Head of caudate nucleus (tissue), 42 donors: ENCODE data around the gene EFHC1.

Source experiments
- DNase-seq, 42 donors: peaks; one replicate each; pipeline versions ENCODE4 v3.0.0 to v3.0.0-alpha.2; 2020 to 2021; ENCODE audit warnings: mixed read lengths in 7 of 42
- intact Hi-C: fragments of 100-400 bp; cut with DNase I; formaldehyde crosslinking; loops from one replicate; pipeline ENCODE4 v1.15.0; 2022

The EFHC1 gene

DNA sequence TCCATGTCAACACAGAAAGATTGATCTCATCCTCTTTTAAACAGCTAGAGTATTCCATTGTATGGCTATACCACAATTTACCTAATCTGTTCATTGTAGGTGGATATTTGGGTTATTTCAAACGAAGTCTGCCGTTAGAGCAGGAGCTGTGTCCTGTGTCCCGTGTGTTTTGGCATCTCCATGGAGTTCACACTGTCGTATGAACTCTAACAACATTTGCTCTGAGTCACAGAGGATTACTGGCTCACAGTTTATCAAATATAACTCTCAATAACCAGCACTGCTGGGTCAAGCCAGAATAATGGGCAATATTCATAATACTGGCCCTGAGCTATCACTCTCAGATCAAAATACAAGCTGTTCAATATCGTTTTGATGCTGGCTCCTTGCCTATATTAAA, 140.3 kb downstream of the EFHC1 start:
- DNase-seq = no peak

DNA sequence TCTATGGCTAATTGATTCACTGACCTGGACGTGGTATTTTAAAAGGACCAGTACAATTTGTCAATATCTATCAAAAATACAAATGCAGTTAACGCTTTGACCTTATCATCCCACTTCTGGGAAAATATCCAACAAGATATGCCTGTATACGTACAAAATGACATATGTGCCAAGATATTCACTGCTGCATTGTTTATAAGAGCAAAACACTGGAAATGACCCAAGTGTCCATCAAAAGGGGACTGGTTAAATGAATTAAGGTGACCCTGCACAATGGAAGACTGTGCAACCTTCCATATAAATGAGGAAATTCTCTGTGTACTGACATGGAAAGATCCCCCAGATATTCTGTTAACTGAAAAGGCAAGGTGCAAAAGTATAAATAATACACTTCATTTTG, 142.8 kb downstream of the EFHC1 start:
- intact Hi-C loops = no loop called here
- no peak for DNase-seq

More for the DNA sequence above, 140.3 kb downstream of the EFHC1 start:
- intact Hi-C loops = no loop called here

DNA sequence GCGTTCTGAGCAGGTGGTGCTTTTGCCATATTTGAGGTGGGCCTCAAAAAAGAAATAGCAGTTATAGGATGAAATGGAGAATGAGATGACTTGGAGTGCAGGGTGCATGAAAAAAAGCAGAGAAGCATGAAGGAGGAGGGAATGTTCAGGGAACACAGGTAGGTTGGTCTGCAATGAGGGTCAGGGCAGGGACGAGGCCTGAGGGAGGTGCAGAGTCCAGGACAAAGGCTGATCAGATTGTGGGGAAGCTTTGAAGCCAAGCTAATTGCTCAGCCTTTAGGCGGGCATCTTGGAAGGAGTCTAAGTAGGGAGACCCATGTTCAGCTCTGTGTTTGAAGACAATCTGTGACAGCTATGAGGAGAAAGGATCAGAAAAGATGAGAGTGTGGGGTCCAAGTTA, 144.7 kb downstream of the EFHC1 start:
- intact Hi-C loops = no loop called here

DNA sequence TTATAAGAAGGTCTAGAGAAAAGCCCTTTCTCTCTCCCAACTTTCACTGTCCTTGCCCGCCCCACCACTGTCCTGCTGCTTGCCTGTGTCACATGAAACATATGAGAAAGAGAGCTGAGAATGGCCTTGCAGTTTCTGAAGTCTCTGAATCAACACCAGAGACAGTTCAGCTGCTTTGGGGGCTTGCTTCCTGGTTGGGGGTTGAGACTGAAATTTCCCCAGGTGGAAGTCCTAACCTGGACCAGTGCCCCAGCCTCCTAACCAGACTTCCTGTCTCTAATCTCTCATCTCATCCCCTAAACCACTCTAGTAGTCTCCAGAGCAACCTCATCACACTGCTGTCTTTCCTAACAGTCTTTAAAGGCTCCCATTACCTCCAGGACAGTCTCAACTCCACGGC, 146.1 kb downstream of the EFHC1 start:
- intact Hi-C loops = no loop called here
- no peak for DNase-seq

More for the DNA sequence above, 144.7 kb downstream of the EFHC1 start:
- DNase-seq = no peak

DNA sequence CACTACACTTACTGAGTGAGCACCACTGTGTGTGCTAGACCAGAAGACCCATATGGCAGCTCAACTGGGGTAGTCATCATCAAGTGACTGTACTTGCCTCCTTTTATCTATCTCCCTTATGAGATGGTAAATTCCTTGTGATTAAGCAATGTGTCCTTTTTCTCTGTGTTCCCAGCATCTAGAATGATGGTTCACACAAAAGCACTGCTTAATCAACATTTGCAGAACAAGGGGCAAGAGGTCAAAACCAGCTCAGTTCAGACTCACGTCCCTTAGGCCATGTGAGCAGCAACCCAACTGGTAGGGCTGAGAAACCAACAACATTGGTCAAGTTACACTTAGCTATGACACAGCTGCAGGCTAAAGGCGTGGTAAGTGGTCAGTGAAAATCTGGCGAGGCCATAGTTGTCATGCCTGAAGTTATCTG, 146.7 kb downstream of the EFHC1 start:
- intact Hi-C loops = no loop called here
- DNase-seq = no peak

DNA sequence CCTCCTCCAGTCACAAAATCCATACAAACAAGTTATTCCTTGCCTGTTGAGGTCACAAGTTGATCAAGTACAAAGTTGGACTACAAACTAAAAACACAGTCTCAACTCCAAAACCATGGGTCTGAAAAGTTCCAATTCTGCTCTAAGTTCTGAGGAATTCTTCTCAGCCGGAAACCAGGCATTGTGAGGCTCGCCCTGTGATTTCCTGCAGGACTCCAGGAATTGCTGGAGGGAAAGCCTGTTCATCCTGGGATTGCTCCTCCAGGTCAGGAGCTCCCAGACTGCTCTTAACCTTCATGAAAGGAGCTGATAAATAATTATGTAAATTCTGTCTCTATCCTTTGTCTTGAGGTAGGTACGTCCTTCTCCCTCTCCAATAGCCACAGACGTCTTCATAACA, 148.2 kb downstream of the EFHC1 start:
- intact Hi-C loops = no loop called here
- no peak for DNase-seq

DNA sequence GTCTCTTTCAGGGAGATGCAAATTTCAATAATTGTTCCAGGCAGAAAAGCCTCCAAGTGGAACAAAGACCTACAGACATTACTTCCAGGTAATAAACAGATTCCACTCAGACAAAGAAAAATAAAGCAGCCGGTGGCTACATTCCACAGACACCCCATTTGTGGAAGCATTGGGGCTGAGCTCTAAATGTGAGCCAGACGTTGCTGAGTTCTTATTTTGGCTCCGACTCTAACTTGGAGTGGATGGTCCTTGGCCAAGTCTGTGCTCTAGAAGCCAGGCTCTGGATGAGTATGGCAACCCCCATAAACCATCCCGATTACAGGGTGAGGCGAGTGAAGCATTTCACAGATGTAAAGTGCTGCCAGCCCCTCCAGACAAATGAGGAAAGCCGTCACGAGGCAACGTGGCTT, 150.2 kb downstream of the EFHC1 start:
- no peak for DNase-seq
- intact Hi-C loops = loop anchor here (10.0 kb wide), 1 partner anchor 55 kb away; no protein-coding TSS in a partner anchor

DNA sequence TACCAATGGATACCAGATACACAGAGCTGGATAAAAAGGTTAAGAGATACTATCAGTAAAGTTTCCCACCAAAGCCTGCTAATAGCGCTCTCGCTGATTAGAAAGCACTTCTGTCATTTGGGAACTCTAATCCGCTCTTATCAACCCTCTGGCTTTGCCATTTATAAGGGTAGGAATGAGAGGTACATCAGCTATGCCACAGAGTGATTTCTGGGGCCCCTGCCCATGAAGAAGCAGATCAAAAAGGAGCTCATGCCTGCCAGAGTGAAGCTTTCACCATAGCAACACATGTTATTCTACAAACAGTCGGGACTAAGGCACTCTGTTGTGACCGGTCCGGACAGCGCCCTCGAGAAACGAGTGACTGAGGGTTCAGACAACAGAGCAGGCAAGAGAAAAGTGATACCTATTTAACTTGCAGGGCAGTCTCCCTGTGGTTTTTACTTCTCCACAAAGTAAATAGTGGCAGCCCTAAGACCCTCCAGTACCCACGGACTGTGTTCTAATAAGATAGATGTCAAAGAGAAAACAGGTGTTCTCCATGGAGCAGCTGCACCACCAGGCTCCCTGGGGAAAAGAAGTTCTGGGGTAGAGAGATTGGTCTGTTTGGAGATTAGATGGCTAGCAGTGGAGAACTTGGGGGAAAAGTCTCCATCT, 151.1 kb downstream of the EFHC1 start:
- intact Hi-C loops = loop anchor here (10.0 kb wide), 1 partner anchor 56 kb away; no protein-coding TSS in a partner anchor
- DNase-seq = no peak

DNA sequence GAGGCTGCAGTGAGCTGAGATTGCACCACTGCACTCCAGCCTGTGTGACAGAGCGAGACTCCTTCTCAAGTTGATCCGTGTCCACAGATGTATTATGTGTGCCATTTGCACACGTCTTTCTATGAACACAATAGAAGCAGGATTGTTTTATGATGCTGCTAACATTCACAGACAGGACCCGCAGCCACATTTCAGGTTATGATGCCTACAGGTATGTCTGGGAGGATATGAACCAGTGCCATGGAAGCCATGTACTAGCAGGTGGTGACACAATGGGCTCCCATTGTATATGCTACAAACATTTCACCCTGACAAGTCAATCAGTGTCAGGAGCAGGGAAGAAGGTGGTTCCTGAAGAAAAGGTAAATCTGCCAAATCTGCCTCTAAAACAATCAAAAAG, 152.4 kb downstream of the EFHC1 start:
- no peak for DNase-seq
- intact Hi-C loops = loop anchor here (10.0 kb wide), 1 partner anchor 58 kb away; no protein-coding TSS in a partner anchor

DNA sequence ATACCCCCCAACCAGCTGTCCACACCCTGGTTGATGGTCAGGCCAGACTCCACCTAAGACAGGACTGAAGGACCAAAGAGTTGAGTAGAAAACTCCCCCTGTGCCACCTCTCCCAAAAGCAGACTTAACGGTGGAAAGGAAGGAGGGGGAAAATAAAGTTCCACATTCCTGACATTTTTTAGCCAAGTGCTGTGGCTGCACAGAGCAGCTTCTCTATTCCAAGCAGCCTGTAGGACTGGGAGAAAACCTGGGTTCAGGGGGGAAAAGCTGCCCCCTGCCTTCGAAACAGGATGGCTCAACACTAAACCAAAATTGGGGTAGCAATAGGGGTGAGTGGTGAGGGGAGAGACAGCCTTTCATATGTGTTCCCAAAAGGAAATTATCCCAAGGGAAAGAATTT, 153.2 kb downstream of the EFHC1 start:
- intact Hi-C loops = loop anchor here (10.0 kb wide), 1 partner anchor 58 kb away; no protein-coding TSS in a partner anchor
- DNase-seq = no peak
